GM12878 (cell line): ENCODE measurements around the gene PLGRKT.

Experiments
- BACH1 ChIP-seq: fragments of 450-650 bp; IDR thresholded peaks from 2 replicates; pipeline ENCODE4 v1.6.1; 2017; ENCODE audit warnings: mild to moderate bottlenecking, borderline replicate concordance
- CHD1 ChIP-seq: IDR thresholded peaks from 2 replicates; pipeline ENCODE4 v1.6.1; 2012; ENCODE audit warnings: low read depth, low read length, improper control_type of control experiment
- EGR1 ChIP-seq, 2 experiments: IDR thresholded peaks; 1 replicate in 1 of 2; 2 replicates in 1 of 2; pipeline ENCODE4 v1.6.1; 2011 to 2012; ENCODE audit warnings: low read depth in 2 of 2, low read length in 2 of 2, borderline replicate concordance in 1 of 2, mild to moderate bottlenecking in 1 of 2, moderate library complexity in 1 of 2
- EZH2 ChIP-seq: IDR thresholded peaks from 2 replicates; pipeline ENCODE4 v1.6.1; 2012; ENCODE audit warnings: low read depth, mild to moderate bottlenecking, control low read depth, inconsistent platforms, low read length, borderline replicate concordance; ENCODE audit not compliant: control insufficient read depth
- FOXK2 ChIP-seq: fragments of 450-650 bp; IDR thresholded peaks from 2 replicates; pipeline ENCODE4 v1.6.1; 2017; ENCODE audit warnings: mild to moderate bottlenecking, moderate library complexity
- RAD21 ChIP-seq: IDR thresholded peaks from 2 replicates; pipeline ENCODE4 v1.6.1; 2011; ENCODE audit warnings: mild to moderate bottlenecking, low read depth, low read length, moderate library complexity; ENCODE audit not compliant: insufficient read depth
- RAD51 ChIP-seq: fragments of 450-650 bp; IDR thresholded peaks from 2 replicates; pipeline ENCODE4 v1.6.1; 2016; ENCODE audit warnings: moderate library complexity, mild to moderate bottlenecking, inconsistent platforms
- YY1 ChIP-seq: IDR thresholded peaks from 2 replicates; pipeline ENCODE4 v1.6.1; 2011; ENCODE audit warnings: low read depth, mild to moderate bottlenecking, low read length
- TF ChIP-seq, protein P1 (sequence below), 3 experiments: IDR thresholded peaks in 2 of 3; conservative IDR thresholded peaks in 1 of 3; 2 replicates each; pipeline ENCODE4 v1.5.1; 2011; ENCODE audit warnings: low read depth in 3 of 3, low read length in 3 of 3, mild to moderate bottlenecking in 3 of 3, control low read depth in 2 of 3, moderate library complexity in 2 of 3, inconsistent platforms in 1 of 3, mixed read lengths in 1 of 3; ENCODE audit not compliant: control insufficient read depth in 2 of 3, insufficient read depth in 1 of 3; ENCODE audit errors: extremely low read depth in 1 of 3
- TF ChIP-seq, protein P2 (sequence below): fragments of 450-650 bp; IDR thresholded peaks from 2 replicates; pipeline ENCODE4 v1.6.1; 2017; ENCODE audit warnings: mild to moderate bottlenecking
- TF ChIP-seq, protein P3 (sequence below): IDR thresholded peaks from 2 replicates; pipeline ENCODE4 v1.6.1; 2011; ENCODE audit warnings: low read depth, mild to moderate bottlenecking, low read length, moderate library complexity, borderline replicate concordance; ENCODE audit errors: extremely low read depth
- TF ChIP-seq, protein P4 (sequence below): fragments of 450-650 bp; IDR thresholded peaks from 2 replicates; pipeline ENCODE4 v1.6.1; 2017; ENCODE audit warnings: antibody characterized with exemption, mild to moderate bottlenecking, moderate library complexity

DNA sequence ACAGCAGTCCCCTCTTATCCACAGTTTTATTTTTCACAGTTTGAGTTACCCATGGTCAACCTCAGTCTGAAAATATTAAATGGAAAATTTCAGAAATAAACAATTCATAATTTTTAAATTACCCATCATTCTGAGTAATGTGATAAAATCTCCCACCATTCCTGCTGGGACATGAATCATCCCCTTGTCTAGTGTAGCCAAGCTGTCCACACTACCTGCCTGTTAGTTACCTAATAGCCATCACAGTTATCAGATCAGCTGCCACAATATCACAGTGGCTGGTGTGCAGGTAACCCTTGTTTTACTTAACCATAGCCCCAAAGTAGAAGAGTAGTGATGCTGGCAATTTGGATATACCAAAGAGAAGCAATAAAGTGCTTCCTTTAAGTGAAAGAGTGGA, 10.7 kb downstream of the PLGRKT start:
- no peak for TF ChIP-seq EGR1 (IDR thresholded peaks at IDR 0.05; ENCODE audit: borderline replicate concordance in 1 of 2, low read depth in 2 of 2, low read length in 2 of 2)
- TF ChIP-seq, protein P1, sequence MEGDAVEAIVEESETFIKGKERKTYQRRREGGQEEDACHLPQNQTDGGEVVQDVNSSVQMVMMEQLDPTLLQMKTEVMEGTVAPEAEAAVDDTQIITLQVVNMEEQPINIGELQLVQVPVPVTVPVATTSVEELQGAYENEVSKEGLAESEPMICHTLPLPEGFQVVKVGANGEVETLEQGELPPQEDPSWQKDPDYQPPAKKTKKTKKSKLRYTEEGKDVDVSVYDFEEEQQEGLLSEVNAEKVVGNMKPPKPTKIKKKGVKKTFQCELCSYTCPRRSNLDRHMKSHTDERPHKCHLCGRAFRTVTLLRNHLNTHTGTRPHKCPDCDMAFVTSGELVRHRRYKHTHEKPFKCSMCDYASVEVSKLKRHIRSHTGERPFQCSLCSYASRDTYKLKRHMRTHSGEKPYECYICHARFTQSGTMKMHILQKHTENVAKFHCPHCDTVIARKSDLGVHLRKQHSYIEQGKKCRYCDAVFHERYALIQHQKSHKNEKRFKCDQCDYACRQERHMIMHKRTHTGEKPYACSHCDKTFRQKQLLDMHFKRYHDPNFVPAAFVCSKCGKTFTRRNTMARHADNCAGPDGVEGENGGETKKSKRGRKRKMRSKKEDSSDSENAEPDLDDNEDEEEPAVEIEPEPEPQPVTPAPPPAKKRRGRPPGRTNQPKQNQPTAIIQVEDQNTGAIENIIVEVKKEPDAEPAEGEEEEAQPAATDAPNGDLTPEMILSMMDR (IDR thresholded peaks at IDR 0.05 in 2 of 3, conservative IDR thresholded peaks at IDR 0.05 in 1 of 3; ENCODE audit: control insufficient read depth in 2 of 3, extremely low read depth in 1 of 3, insufficient read depth in 1 of 3, low read depth in 3 of 3, low read length in 3 of 3), result no peak
- TF ChIP-seq, protein P2, sequence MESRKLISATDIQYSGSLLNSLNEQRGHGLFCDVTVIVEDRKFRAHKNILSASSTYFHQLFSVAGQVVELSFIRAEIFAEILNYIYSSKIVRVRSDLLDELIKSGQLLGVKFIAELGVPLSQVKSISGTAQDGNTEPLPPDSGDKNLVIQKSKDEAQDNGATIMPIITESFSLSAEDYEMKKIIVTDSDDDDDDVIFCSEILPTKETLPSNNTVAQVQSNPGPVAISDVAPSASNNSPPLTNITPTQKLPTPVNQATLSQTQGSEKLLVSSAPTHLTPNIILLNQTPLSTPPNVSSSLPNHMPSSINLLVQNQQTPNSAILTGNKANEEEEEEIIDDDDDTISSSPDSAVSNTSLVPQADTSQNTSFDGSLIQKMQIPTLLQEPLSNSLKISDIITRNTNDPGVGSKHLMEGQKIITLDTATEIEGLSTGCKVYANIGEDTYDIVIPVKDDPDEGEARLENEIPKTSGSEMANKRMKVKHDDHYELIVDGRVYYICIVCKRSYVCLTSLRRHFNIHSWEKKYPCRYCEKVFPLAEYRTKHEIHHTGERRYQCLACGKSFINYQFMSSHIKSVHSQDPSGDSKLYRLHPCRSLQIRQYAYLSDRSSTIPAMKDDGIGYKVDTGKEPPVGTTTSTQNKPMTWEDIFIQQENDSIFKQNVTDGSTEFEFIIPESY, result no peak
- TF ChIP-seq, protein P3, sequence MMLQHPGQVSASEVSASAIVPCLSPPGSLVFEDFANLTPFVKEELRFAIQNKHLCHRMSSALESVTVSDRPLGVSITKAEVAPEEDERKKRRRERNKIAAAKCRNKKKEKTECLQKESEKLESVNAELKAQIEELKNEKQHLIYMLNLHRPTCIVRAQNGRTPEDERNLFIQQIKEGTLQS, result no peak
- no peak for TF ChIP-seq FOXK2
- no peak for TF ChIP-seq CHD1
- no peak for TF ChIP-seq RAD51
- no peak for TF ChIP-seq RAD21
- TF ChIP-seq EZH2, result no peak
- TF ChIP-seq YY1, result no peak
- TF ChIP-seq BACH1, result no peak
- TF ChIP-seq, protein P4, sequence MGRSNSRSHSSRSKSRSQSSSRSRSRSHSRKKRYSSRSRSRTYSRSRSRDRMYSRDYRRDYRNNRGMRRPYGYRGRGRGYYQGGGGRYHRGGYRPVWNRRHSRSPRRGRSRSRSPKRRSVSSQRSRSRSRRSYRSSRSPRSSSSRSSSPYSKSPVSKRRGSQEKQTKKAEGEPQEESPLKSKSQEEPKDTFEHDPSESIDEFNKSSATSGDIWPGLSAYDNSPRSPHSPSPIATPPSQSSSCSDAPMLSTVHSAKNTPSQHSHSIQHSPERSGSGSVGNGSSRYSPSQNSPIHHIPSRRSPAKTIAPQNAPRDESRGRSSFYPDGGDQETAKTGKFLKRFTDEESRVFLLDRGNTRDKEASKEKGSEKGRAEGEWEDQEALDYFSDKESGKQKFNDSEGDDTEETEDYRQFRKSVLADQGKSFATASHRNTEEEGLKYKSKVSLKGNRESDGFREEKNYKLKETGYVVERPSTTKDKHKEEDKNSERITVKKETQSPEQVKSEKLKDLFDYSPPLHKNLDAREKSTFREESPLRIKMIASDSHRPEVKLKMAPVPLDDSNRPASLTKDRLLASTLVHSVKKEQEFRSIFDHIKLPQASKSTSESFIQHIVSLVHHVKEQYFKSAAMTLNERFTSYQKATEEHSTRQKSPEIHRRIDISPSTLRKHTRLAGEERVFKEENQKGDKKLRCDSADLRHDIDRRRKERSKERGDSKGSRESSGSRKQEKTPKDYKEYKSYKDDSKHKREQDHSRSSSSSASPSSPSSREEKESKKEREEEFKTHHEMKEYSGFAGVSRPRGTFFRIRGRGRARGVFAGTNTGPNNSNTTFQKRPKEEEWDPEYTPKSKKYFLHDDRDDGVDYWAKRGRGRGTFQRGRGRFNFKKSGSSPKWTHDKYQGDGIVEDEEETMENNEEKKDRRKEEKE, result no peak
